ENCODE data around the gene SLC19A2. TPM values are rescaled to one million over a fixed set of nuclear protein-coding genes. Genes with fewer than 3 reads are reported as not detected.
"Not testable (repeated sequence)": the region's sequence is repeated elsewhere in the genome, so short reads cannot be mapped to it uniquely, and the experiment has no call there.

The SLC19A2 gene
- total RNA-seq = 10 to 100 TPM; 12.6 to 52.4 (median 16.7) TPM

GRCh38 chr1:169485431-169486280, at the start of gene SLC19A2:
SLC19A2 (minus strand) TSS chr1:169485944; CDS start chr1:169485766, 178 bp downstream.
- H3K27me3 ChIP-seq = no peaks in the 10 kb centered on the region
- no peaks in the 10 kb centered on the region for H3K4me1 ChIP-seq
- no peaks in the 10 kb centered on the region for H3K36me3 ChIP-seq
- peak within 1 kb of the TSS; percentile 97 to 100 for H3K27ac ChIP-seq
- peak; percentile 100 for DNase-seq
- H3K4me3 ChIP-seq = peak within 1 kb of the TSS; percentile 60 to 71
- no peaks in the 10 kb centered on the region for H3K9me3 ChIP-seq
- TF ChIP-seq POLR2A (IDR thresholded peaks at IDR 0.05) = peak; percentile 97 to 98
- peak; percentile 8 to 43 (median 36) for TF ChIP-seq CTCF (IDR thresholded peaks at IDR 0.05)
- intact Hi-C loops (cut with DNase I; ENCODE audit: low total_unique reads) = no loop called here

- H3K27me3 ChIP-seq = no peaks in the 10 kb centered on the region
- H3K9me3 ChIP-seq = no peaks in the 10 kb centered on the region
- TF ChIP-seq CTCF (IDR thresholded peaks at IDR 0.05) (no peak), POLR2A (IDR thresholded peaks at IDR 0.05) (no peak)
- no peaks in the 10 kb centered on the region for H3K4me1 ChIP-seq
- intact Hi-C loops (cut with DNase I; ENCODE audit: low total_unique reads) = no loop called here
- no peak overlapping the region for H3K27ac ChIP-seq
- H3K36me3 ChIP-seq = no peaks in the 10 kb centered on the region
- DNase-seq = no peak
- no peak overlapping the region for H3K4me3 ChIP-seq
Measured at GRCh38 chr1:169534653-169535052, 48.9 kb upstream of the SLC19A2 start.

- H3K36me3 ChIP-seq; H3K4me3 ChIP-seq; H3K9me3 ChIP-seq; H3K27ac ChIP-seq; H3K27me3 ChIP-seq; intact Hi-C loops (cut with DNase I; ENCODE audit: low total_unique reads); H3K4me1 ChIP-seq; DNase-seq: not testable (repeated sequence)
Measured at GRCh38 chr1:169533528-169534190, 47.9 kb upstream of the SLC19A2 start.

- no peak for TF ChIP-seq CTCF (IDR thresholded peaks at IDR 0.05)
- no peak for TF ChIP-seq POLR2A (IDR thresholded peaks at IDR 0.05)
- no peak overlapping the region for H3K4me3 ChIP-seq
- H3K36me3 ChIP-seq = no peaks in the 10 kb centered on the region
- H3K27me3 ChIP-seq = no peaks in the 10 kb centered on the region
- DNase-seq = no peak
- no peaks in the 10 kb centered on the region for H3K9me3 ChIP-seq
- H3K27ac ChIP-seq = no peak overlapping the region
- intact Hi-C loops (cut with DNase I; ENCODE audit: low total_unique reads) = no loop called here
- no peaks in the 10 kb centered on the region for H3K4me1 ChIP-seq
Measured at GRCh38 chr1:169530448-169530847, 44.7 kb upstream of the SLC19A2 start.

GRCh38 chr1:169529068-169529642, 43.4 kb upstream of the SLC19A2 start:
- no peaks in the 10 kb centered on the region for H3K9me3 ChIP-seq
- no peaks in the 10 kb centered on the region for H3K4me1 ChIP-seq
- H3K27ac ChIP-seq = no peak overlapping the region
- intact Hi-C loops (cut with DNase I; ENCODE audit: low total_unique reads) = no loop called here
- H3K4me3 ChIP-seq = no peak overlapping the region
- no peaks in the 10 kb centered on the region for H3K27me3 ChIP-seq
- DNase-seq = no peak
- TF ChIP-seq POLR2A (IDR thresholded peaks at IDR 0.05) (no peak), CTCF (IDR thresholded peaks at IDR 0.05) (no peak)
- H3K36me3 ChIP-seq = no peaks in the 10 kb centered on the region
